ENCODE data around the gene LARP4B. TPM values are rescaled to one million over a fixed set of nuclear protein-coding genes. Genes with fewer than 3 reads are reported as not detected.

Gene LARP4B
- total and polyA plus RNA-seq, 2 of the 13 experiments (the other 11 are each of a cell fraction or from before 2014, with no cell fraction given): 19.5 to 30.2 TPM

GRCh38 chr10:782751-783648 lies 148.5 kb downstream of the LARP4B start:
- WGBS (ENCODE audit: low lambda C conversion rate): 53% methylated on average over 9 of the region's 32 CpGs
- ChIA-PET POLR2A (no interaction called here), CTCF (ENCODE audit: low intra/inter-chr PET ratio, low total read pairs) (no interaction called here)
- no peaks in the 10 kb centered on the region for H4K20me1 ChIP-seq (ENCODE audit: insufficient read depth, low read length)
- H3K4me1 ChIP-seq (ENCODE audit: insufficient read depth, low read length): peaks cover 21% of the 10 kb centered on the region
- H3K4me3 ChIP-seq (replicated peaks in 1 of 3; ENCODE audit: insufficient read depth in 1 of 3, low read depth in 2 of 3, low read length in 3 of 3): no peak overlapping the region
- DNase-seq (ENCODE audit: low spot score) (no peak), FAIRE-seq (no peak), ATAC-seq (no peak)
- H2AFZ ChIP-seq (ENCODE audit: low read length): no peak overlapping the region
- no peaks in the 10 kb centered on the region for H3K36me3 ChIP-seq (replicated peaks in 1 of 2; ENCODE audit: control insufficient read depth in 1 of 2, insufficient read depth in 2 of 2, low read length in 2 of 2)
- no peak for TF ChIP-seq RFX1 (IDR thresholded peaks at IDR 0.05)
- TF ChIP-seq MTERF4 (CRISPR knock-in tag; IDR thresholded peaks at IDR 0.05): no peak
- no peak for TF ChIP-seq RFXANK (CRISPR knock-in tag; IDR thresholded peaks at IDR 0.05)
- TF ChIP-seq TEF (CRISPR knock-in tag; IDR thresholded peaks at IDR 0.05): no peak
- TF ChIP-seq RBAK (CRISPR knock-in tag; IDR thresholded peaks at IDR 0.05): no peak
- TF ChIP-seq ZMAT5 (CRISPR knock-in tag; IDR thresholded peaks at IDR 0.05; ENCODE audit: borderline replicate concordance, low read depth): no peak
- no peak for TF ChIP-seq NBN (conservative IDR thresholded peaks at IDR 0.05)
- TF ChIP-seq SNAPC5 (CRISPR knock-in tag; IDR thresholded peaks at IDR 0.05; ENCODE audit: borderline replicate concordance): no peak
- no peak for TF ChIP-seq CEBPZ (IDR thresholded peaks at IDR 0.05; ENCODE audit: low read length)
- TF ChIP-seq BRCA1 (CRISPR knock-in tag; IDR thresholded peaks at IDR 0.05): no peak
- TF ChIP-seq ZNF761 (CRISPR knock-in tag; conservative IDR thresholded peaks at IDR 0.05): no peak
- TF ChIP-seq ATRX (CRISPR knock-in tag; IDR thresholded peaks at IDR 0.05; ENCODE audit: borderline replicate concordance): no peak
- no peak for TF ChIP-seq SALL1 (CRISPR knock-in tag; IDR thresholded peaks at IDR 0.05)
- TF ChIP-seq NR2F1 (CRISPR knock-in tag; IDR thresholded peaks at IDR 0.05): no peak
- TF ChIP-seq ELF4 (CRISPR knock-in tag; IDR thresholded peaks at IDR 0.05; ENCODE audit: borderline replicate concordance): no peak
- no peak for TF ChIP-seq ARNT (IDR thresholded peaks at IDR 0.05)
- TF ChIP-seq ZMYM3 (CRISPR knock-in tag; IDR thresholded peaks at IDR 0.05): no peak
- no peak for TF ChIP-seq TFDP1 (CRISPR knock-in tag; IDR thresholded peaks at IDR 0.05; ENCODE audit: borderline replicate concordance)
- TF ChIP-seq XRCC5 (optimal IDR thresholded peaks at IDR 0.05; ENCODE audit: low read length): no peak
- peaks cover 5 to 28% of the 10 kb centered on the region in 2 experiments; a peak in 3 of 5 replicates for H3K27me3 ChIP-seq (ENCODE audit: control insufficient read depth in 1 of 2, insufficient read depth in 2 of 2, low read length in 2 of 2)
- in situ Hi-C loops (cut with HindIII; ENCODE audit: extremely low pct_ligation_motif_present, low pct_unique_long_range_greater_than_20kb): no loop called here
- no peaks in the 10 kb centered on the region for H3K79me2 ChIP-seq (ENCODE audit: insufficient read depth, low read length)
- no peak overlapping the region for H3K27ac ChIP-seq (ENCODE audit: extremely low read length, insufficient read depth, low read length)
- intact Hi-C loops (cut with micrococcal nuclease; ENCODE audit: unreplicated experiment): no loop called here
- no peak overlapping the region for H3K9ac ChIP-seq (ENCODE audit: insufficient read depth, low read depth, low read length)
- 0 out of 2 replicates have a peak overlapping the region, but pooled peaks have one; percentile 36 for H3K4me2 ChIP-seq (ENCODE audit: low read depth, low read length)
- no peaks in the 10 kb centered on the region for H3K9me3 ChIP-seq (ENCODE audit: low read length)
- no TSS peak for BruUV-seq (replicated peaks)
